Activated CD4-positive, alpha-beta T cell treated with anti-CD3 and anti-CD28 coated beads for 36 hours (primary cell): ENCODE results near the gene CNDP1. TPM values are rescaled to one million over a fixed set of nuclear protein-coding genes. Genes with fewer than 3 reads are reported as not detected.
"Not testable (repeated sequence)": the region's sequence is repeated elsewhere in the genome, so short reads cannot be mapped to it uniquely, and the experiment has no call there.

ENCODE experiments used
- ATAC-seq: fragments of 200-7000 bp; cut with Tn5 transposase; one replicate; pipeline ENCODE4 v1.10.0; 2021; ENCODE audit warnings: mild to moderate bottlenecking, moderate library complexity
- CTCF ChIA-PET: fragments of 350-600 bp; sonication (Branson Sonifier 250); formaldehyde crosslinking; loops from one replicate; lab custom pipeline; 2021; ENCODE audit warnings: antibody characterized with exemption; lab: Charles Lee
- POLR2A ChIA-PET: fragments of 350-600 bp; sonication (Branson Sonifier 250); formaldehyde crosslinking; loops from one replicate; lab custom pipeline; 2021; ENCODE audit warnings: antibody characterized with exemption, inconsistent platforms; lab: Charles Lee
- DNase-seq: peaks from one replicate; pipeline ENCODE4 v3.0.0-alpha.2; 2020
- H3K27ac Mint-ChIP-seq: one replicate; pipeline ENCODE4 v1.8.0; 2021; ENCODE audit warnings: mixed read lengths
- H3K27me3 Mint-ChIP-seq: one replicate; pipeline ENCODE4 v1.8.0; 2021; ENCODE audit warnings: mixed read lengths
- H3K36me3 Mint-ChIP-seq: one replicate; pipeline ENCODE4 v1.8.0; 2021; ENCODE audit warnings: low read depth, mixed read lengths
- H3K4me1 Mint-ChIP-seq: one replicate; pipeline ENCODE4 v1.8.0; 2021; ENCODE audit warnings: mixed read lengths
- H3K4me3 Mint-ChIP-seq: one replicate; pipeline ENCODE4 v1.8.0; 2021; ENCODE audit warnings: mild to moderate bottlenecking, moderate library complexity, mixed read lengths
- H3K9me3 Mint-ChIP-seq: one replicate; pipeline ENCODE4 v1.8.0; 2021; ENCODE audit warnings: low read depth, mixed read lengths
- intact Hi-C, 2 experiments: fragments of 100-400 bp; cut with DNase I in 1 of 2; cut with micrococcal nuclease in 1 of 2; formaldehyde crosslinking; loops; one replicate each; pipeline versions ENCODE4 v1.14.2 to v1.15.1; 2022 to 2024; cut with DNase I, micrococcal nuclease
- total RNA-seq, 2 experiments: library from RNA; stranded (reverse); gene quantifications; one replicate each; pipeline ENCODE4 v1.2.3, GENCODE V29; 2021

The CNDP1 gene
- total RNA-seq, 2 experiments from 2014 or later: not detected

- intact Hi-C loops: loop anchor here (1.0 to 10.0 kb wide), 10 partner anchors 101 to 1996 kb away; partner anchors contain the start of genes PTGR3 (in 1 of the 2), TIMM21 (in 1 of the 2), TSHZ1 (in 1 of the 2) and ZNF407 (in 1 of the 2)
- peak overlapping the region; percentile 100 for H3K27ac Mint-ChIP-seq
These were observed 37.6 kb upstream of the CNDP1 start for GRCh38 chr18:74496508-74497323.

DNA sequence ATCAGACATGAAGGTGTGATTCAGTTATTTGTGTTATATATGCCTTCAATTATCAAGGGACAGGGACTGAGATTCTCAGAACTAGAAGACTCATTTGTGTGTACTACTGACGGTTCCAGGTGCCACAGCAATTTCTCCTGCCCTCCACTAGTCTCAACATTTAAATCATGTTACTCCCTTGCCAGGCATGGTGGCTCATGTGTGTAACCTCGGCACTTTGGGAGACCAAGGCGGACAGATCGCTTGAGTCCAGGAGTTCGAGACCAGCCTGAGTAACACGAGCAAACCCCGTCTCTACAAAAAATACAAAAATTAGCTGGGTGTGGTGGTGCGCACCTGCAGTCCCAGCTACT lies 37.0 kb upstream of the CNDP1 start:
- Mint-ChIP-seq H3K4me1 (peaks cover 47% of the 10 kb centered on the region), H3K27me3 (no peaks in the 10 kb centered on the region), H3K9me3 (no peaks in the 10 kb centered on the region), H3K4me3 (peak overlapping the region; percentile 81), H3K36me3 (peaks cover 29% of the 10 kb centered on the region), H3K27ac (peak overlapping the region; percentile 100)
- ATAC-seq: no peak
- peak; percentile 25 for DNase-seq
- POLR2A ChIA-PET: no interaction called here
- intact Hi-C loops: loop anchor here (5.0 to 10.0 kb wide), 5 partner anchors 125 to 1995 kb away; partner anchors contain the start of gene TSHZ1 (in 1 of the 2)
- CTCF ChIA-PET: interaction anchor here (0.6 to 1.0 kb wide), 2 partner anchors 98 to 144 kb away, joined by 3 to 4 read pairs; no protein-coding TSS in a partner anchor

More at GRCh38 chr18:74496508-74497323, 37.6 kb upstream of the CNDP1 start:
- Mint-ChIP-seq H3K27me3 (no peaks in the 10 kb centered on the region), H3K9me3 (no peaks in the 10 kb centered on the region), H3K4me1 (peaks cover 43% of the 10 kb centered on the region), H3K4me3 (peak overlapping the region; percentile 81), H3K36me3 (peaks cover 23% of the 10 kb centered on the region)
- ChIA-PET CTCF (interaction anchor here (0.6 to 1.6 kb wide), 3 partner anchors 72 to 300 kb away, joined by 3 to 4 read pairs (median 3); no protein-coding TSS in a partner anchor), POLR2A (interaction anchor here (1.0 to 1.4 kb wide), 2 partner anchors 12 to 99 kb away, joined by 3 to 4 read pairs; no protein-coding TSS in a partner anchor)
- ATAC-seq (peak; percentile 11), DNase-seq (peak; percentile 62)

DNA sequence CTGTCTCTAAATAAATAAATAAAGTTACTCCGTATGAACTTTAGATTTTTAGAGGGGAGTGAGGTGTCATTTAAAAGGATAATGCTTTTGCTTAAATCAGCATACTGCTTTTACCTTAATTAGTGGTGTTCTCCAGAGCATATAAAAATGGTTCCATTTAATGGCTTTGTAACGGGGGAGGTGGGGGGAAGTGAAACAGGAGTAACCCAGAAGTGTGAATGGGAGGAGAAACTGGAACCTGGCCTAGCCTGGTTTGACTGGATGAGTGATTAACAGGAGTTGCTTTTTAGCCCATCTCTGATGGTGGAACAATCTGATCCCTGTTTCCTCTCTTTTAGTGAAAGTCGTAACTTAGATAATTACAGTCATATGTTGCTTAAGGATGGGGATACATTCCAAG lies 36.5 kb upstream of the CNDP1 start:
- H3K36me3 Mint-ChIP-seq: peaks cover 33% of the 10 kb centered on the region
- peak overlapping the region; percentile 100 for H3K27ac Mint-ChIP-seq
- no peak for DNase-seq
- POLR2A ChIA-PET: no interaction called here
- H3K4me1 Mint-ChIP-seq: peaks cover 48% of the 10 kb centered on the region
- no peaks in the 10 kb centered on the region for H3K27me3 Mint-ChIP-seq
- peak overlapping the region; percentile 81 for H3K4me3 Mint-ChIP-seq
- no peak for ATAC-seq
- CTCF ChIA-PET: interaction anchor here (0.6 to 1.4 kb wide), 3 partner anchors 98 to 415 kb away, joined by 3 to 4 read pairs (median 3); no protein-coding TSS in a partner anchor
- no peaks in the 10 kb centered on the region for H3K9me3 Mint-ChIP-seq
- intact Hi-C loops: loop anchor here (5.0 to 10.0 kb wide), 5 partner anchors 125 to 1995 kb away; partner anchors contain the start of gene TSHZ1 (in 1 of the 2)

DNA sequence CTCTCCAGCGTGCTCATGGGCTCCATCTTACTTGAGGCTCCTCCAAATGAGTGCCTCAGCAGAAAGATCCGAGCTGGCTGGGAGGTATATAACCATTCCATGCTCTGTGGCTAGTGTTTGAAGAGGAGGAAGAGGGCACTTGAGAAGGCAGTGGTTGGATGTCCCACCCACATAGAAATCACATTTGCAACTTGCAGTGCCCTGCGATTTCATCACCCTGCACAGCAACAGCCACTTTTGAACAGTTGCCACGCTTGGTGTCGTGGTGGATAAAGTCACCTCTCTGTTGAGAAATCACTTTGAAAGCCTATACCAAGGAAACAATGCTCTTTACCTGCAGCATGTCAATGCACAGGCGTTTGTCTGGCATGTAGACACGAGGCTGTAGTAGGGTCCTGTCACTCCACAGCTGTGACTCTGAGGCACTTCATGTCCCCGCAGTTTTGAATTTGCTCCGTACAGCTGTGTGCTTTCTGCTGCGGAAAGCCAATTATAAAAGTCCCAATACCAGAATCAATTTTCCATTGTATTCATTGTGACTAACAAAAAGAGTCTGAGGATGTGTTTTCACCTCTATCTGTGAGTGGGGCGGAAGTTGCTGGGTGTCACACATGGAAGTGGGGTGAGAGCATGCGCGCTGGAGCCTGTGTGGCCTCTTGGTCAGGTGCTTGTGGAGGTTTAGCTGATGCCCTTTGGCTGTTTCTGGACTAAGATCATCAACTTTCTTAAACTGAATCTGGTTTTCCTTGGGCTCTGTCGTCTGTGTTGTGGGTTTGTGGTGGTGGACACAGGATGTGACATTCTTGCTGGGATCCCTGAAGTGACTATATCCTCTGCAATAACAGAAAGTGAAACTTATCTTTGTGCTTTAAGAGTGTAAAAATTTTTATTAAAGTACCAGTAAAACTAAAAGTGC lies 35.3 kb upstream of the CNDP1 start:
- H3K4me1 Mint-ChIP-seq: peaks cover 45% of the 10 kb centered on the region
- H3K4me3 Mint-ChIP-seq: peak overlapping the region; percentile 82
- peaks cover 39% of the 10 kb centered on the region for H3K36me3 Mint-ChIP-seq
- POLR2A ChIA-PET: interaction anchor here (0.6 kb wide), 1 partner anchor 22 kb away, joined by 4 read pairs; no protein-coding TSS in a partner anchor
- no peaks in the 10 kb centered on the region for H3K27me3 Mint-ChIP-seq
- H3K27ac Mint-ChIP-seq: peak overlapping the region; percentile 100
- no peaks in the 10 kb centered on the region for H3K9me3 Mint-ChIP-seq
- DNase-seq (peak; percentile 90), ATAC-seq (peak; percentile 70)
- intact Hi-C loops: loop anchor here (1.0 to 10.0 kb wide), 7 partner anchors 98 to 1993 kb away; partner anchors contain the start of genes TIMM21 (in 1 of the 2), TSHZ1 (in 1 of the 2) and ZNF407 (in 1 of the 2)
- CTCF ChIA-PET: interaction anchor here (1.1 to 1.4 kb wide), 3 partner anchors 53 to 417 kb away, joined by 3 to 4 read pairs (median 3); no protein-coding TSS in a partner anchor

DNA sequence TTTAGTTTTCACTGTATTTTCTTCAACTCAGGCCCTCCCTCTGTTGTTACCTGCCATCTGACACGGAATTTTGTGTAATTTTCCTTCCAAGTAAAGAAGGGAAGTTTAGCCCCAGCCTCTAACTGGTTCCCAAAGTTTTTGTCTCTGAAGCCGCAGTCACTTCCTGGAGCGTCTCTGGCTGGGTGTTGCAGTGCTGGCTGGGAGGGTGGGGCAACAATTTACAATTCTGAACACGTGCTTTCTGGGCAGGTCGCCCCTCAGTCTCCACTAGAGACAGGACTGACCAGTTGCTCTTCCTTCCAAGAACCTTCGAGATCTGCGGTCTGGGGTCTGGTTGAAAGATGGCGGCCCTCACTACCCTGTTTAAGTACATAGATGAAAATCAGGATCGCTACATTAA lies 34.7 kb upstream of the CNDP1 start:
- ATAC-seq (peak; percentile 21), DNase-seq (peak; percentile 69)
- peaks cover 39% of the 10 kb centered on the region for H3K36me3 Mint-ChIP-seq
- H3K4me3 Mint-ChIP-seq: peak overlapping the region; percentile 82
- no peaks in the 10 kb centered on the region for H3K9me3 Mint-ChIP-seq
- ChIA-PET POLR2A (no interaction called here), CTCF (interaction anchor here (1.0 to 1.4 kb wide), 3 partner anchors 52 to 333 kb away, joined by 3 to 4 read pairs (median 3); no protein-coding TSS in a partner anchor)
- intact Hi-C loops: loop anchor here (1.0 to 10.0 kb wide), 7 partner anchors 98 to 1993 kb away; partner anchors contain the start of genes TIMM21 (in 1 of the 2), TSHZ1 (in 1 of the 2) and ZNF407 (in 1 of the 2)
- H3K27me3 Mint-ChIP-seq: no peaks in the 10 kb centered on the region
- peak overlapping the region; percentile 100 for H3K27ac Mint-ChIP-seq
- H3K4me1 Mint-ChIP-seq: peaks cover 45% of the 10 kb centered on the region

GRCh38 chr18:74500372-74500771 lies 33.9 kb upstream of the CNDP1 start:
- ChIA-PET POLR2A (no interaction called here), CTCF (interaction anchor here (1.0 kb wide), 1 partner anchor 129 kb away, joined by 3 read pairs; no protein-coding TSS in a partner anchor)
- intact Hi-C loops: no loop called here
- Mint-ChIP-seq H3K27ac (peak overlapping the region; percentile 83), H3K27me3 (no peaks in the 10 kb centered on the region), H3K9me3 (no peaks in the 10 kb centered on the region), H3K4me3 (peak overlapping the region; percentile 64), H3K4me1 (peaks cover 45% of the 10 kb centered on the region), H3K36me3 (peaks cover 42% of the 10 kb centered on the region)
- no peak for ATAC-seq
- no peak for DNase-seq

GRCh38 chr18:74500774-74501173 lies 33.5 kb upstream of the CNDP1 start:
- POLR2A ChIA-PET: not testable (repeated sequence)
- peaks cover 46% of the 10 kb centered on the region for H3K36me3 Mint-ChIP-seq
- H3K4me3 Mint-ChIP-seq: peak overlapping the region; percentile 64

GRCh38 chr18:74501386-74501785 lies 32.9 kb upstream of the CNDP1 start:
- H3K36me3 Mint-ChIP-seq: peaks cover 46% of the 10 kb centered on the region
- H3K9me3 Mint-ChIP-seq: no peaks in the 10 kb centered on the region
- H3K27ac Mint-ChIP-seq: peak overlapping the region; percentile 83
- ChIA-PET POLR2A (no interaction called here), CTCF (no interaction called here)
- H3K4me1 Mint-ChIP-seq: peaks cover 45% of the 10 kb centered on the region
- no peak for ATAC-seq
- no peaks in the 10 kb centered on the region for H3K27me3 Mint-ChIP-seq
- H3K4me3 Mint-ChIP-seq: no peak overlapping the region
- intact Hi-C loops: no loop called here
- DNase-seq: no peak

More at GRCh38 chr18:74500774-74501173, 33.5 kb upstream of the CNDP1 start:
- ATAC-seq, H3K27me3 Mint-ChIP-seq, intact Hi-C loops, DNase-seq, H3K9me3 Mint-ChIP-seq: not testable (repeated sequence)
- peak overlapping the region; percentile 83 for H3K27ac Mint-ChIP-seq
- CTCF ChIA-PET: interaction anchor here (1.0 kb wide), 1 partner anchor 129 kb away, joined by 3 read pairs; no protein-coding TSS in a partner anchor
- peaks cover 45% of the 10 kb centered on the region for H3K4me1 Mint-ChIP-seq

- H3K36me3 Mint-ChIP-seq: peaks cover 59% of the 10 kb centered on the region
- intact Hi-C loops: no loop called here
- H3K27ac Mint-ChIP-seq: no peak overlapping the region
- POLR2A ChIA-PET: no interaction called here
- CTCF ChIA-PET: no interaction called here
- H3K9me3 Mint-ChIP-seq: no peaks in the 10 kb centered on the region
- DNase-seq: no peak
- no peak overlapping the region for H3K4me3 Mint-ChIP-seq
- H3K27me3 Mint-ChIP-seq: no peaks in the 10 kb centered on the region
- no peak for ATAC-seq
- peaks cover 32% of the 10 kb centered on the region for H3K4me1 Mint-ChIP-seq
These were observed 31.2 kb upstream of the CNDP1 start for GRCh38 chr18:74503137-74503536.

DNA sequence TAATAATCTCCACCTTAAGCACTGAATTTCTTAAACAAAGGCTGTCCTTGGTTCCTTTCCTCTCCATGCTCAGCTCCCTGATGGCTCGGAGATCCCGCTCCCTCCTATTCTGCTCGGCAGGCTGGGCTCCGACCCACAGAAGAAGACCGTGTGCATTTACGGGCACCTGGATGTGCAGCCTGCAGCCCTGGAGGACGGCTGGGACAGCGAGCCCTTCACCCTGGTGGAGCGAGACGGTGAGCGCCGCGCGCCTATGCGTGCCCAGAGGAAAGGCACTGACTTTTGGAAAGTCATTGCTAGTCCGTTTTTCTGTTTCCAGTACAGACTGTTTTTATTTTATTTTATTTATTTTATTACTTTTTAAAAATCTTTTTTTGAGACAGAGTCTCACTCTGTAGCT lies 28.5 kb upstream of the CNDP1 start:
- Mint-ChIP-seq H3K36me3 (peaks cover 67% of the 10 kb centered on the region), H3K4me3 (no peak overlapping the region), H3K4me1 (peaks cover 11% of the 10 kb centered on the region), H3K27ac (no peak overlapping the region), H3K9me3 (no peaks in the 10 kb centered on the region), H3K27me3 (no peaks in the 10 kb centered on the region)
- no peak for DNase-seq
- POLR2A ChIA-PET: no interaction called here
- intact Hi-C loops: no loop called here
- no peak for ATAC-seq
- CTCF ChIA-PET: no interaction called here
